ENCODE data around the gene FOSL2. TPM values are rescaled to one million over a fixed set of nuclear protein-coding genes. Genes with fewer than 3 reads are reported as not detected.

FOSL2 gene
- total RNA-seq, 1 experiment from 2014 or later: 34.2 TPM

GRCh38 chr2:28346587-28346986, 46.1 kb upstream of the FOSL2 start:
- H3K4me1 ChIP-seq (ENCODE audit: insufficient read depth, low read length): peaks cover 11% of the 10 kb centered on the region
- H3K79me2 ChIP-seq (ENCODE audit: low read length): no peaks in the 10 kb centered on the region
- H4K20me1 ChIP-seq (ENCODE audit: low read length): no peaks in the 10 kb centered on the region
- no peak for ATAC-seq
- no peaks in the 10 kb centered on the region for H3K36me3 ChIP-seq (ENCODE audit: low read depth, low read length)
- no TSS peak for BruUV-seq (replicated peaks)
- H3K9ac ChIP-seq (ENCODE audit: low read length): no peak overlapping the region
- ChIA-PET POLR2A (ENCODE audit: unreplicated experiment) (no interaction called here), CTCF (no interaction called here)
- no peaks in the 10 kb centered on the region for H3F3A ChIP-seq (ENCODE audit: low read length, unreplicated experiment)
- DNase-seq: no peak
- H3K4me3 ChIP-seq (ENCODE audit: low read length): no peak overlapping the region
- no peaks in the 10 kb centered on the region for H3K9me2 ChIP-seq (replicated peaks; ENCODE audit: low read length)
- H3K27ac ChIP-seq (ENCODE audit: low read length): no peak overlapping the region
- no peak overlapping the region for H2AFZ ChIP-seq (ENCODE audit: low read length)
- H3K27me3 ChIP-seq (ENCODE audit: low read length): no peaks in the 10 kb centered on the region
- intact Hi-C loops (cut with micrococcal nuclease): no loop called here
- no peak overlapping the region for H3K4me2 ChIP-seq (ENCODE audit: low read length)
- no peaks in the 10 kb centered on the region for H3K9me3 ChIP-seq (ENCODE audit: low read length)
- TF ChIP-seq EZH2phosphoT487 (IDR thresholded peaks at IDR 0.05; ENCODE audit: borderline replicate concordance, low read length): no peak
- TF ChIP-seq, protein P1, sequence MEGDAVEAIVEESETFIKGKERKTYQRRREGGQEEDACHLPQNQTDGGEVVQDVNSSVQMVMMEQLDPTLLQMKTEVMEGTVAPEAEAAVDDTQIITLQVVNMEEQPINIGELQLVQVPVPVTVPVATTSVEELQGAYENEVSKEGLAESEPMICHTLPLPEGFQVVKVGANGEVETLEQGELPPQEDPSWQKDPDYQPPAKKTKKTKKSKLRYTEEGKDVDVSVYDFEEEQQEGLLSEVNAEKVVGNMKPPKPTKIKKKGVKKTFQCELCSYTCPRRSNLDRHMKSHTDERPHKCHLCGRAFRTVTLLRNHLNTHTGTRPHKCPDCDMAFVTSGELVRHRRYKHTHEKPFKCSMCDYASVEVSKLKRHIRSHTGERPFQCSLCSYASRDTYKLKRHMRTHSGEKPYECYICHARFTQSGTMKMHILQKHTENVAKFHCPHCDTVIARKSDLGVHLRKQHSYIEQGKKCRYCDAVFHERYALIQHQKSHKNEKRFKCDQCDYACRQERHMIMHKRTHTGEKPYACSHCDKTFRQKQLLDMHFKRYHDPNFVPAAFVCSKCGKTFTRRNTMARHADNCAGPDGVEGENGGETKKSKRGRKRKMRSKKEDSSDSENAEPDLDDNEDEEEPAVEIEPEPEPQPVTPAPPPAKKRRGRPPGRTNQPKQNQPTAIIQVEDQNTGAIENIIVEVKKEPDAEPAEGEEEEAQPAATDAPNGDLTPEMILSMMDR (conservative IDR thresholded peaks at IDR 0.05; ENCODE audit: low read depth, low read length): no peak
- no peak for TF ChIP-seq EZH2 (IDR thresholded peaks at IDR 0.05; ENCODE audit: low read length, unreplicated experiment)

- no peaks in the 10 kb centered on the region for H3K79me2 ChIP-seq (ENCODE audit: low read length)
- no peak overlapping the region for H3K27ac ChIP-seq (ENCODE audit: low read length)
These were observed 45.5 kb upstream of the FOSL2 start for GRCh38 chr2:28347193-28347592.

GRCh38 chr2:28347596-28347995, 45.1 kb upstream of the FOSL2 start:
- no peaks in the 10 kb centered on the region for H3K9me2 ChIP-seq (replicated peaks; ENCODE audit: low read length)
- peaks cover 3% of the 10 kb centered on the region for H3K4me1 ChIP-seq (ENCODE audit: insufficient read depth, low read length)
- no peak overlapping the region for H3K4me2 ChIP-seq (ENCODE audit: low read length)
- ATAC-seq (no peak), DNase-seq (no peak)
- TF ChIP-seq, protein P1 (conservative IDR thresholded peaks at IDR 0.05; ENCODE audit: low read depth, low read length): no peak
- TF ChIP-seq EZH2 (IDR thresholded peaks at IDR 0.05; ENCODE audit: low read length, unreplicated experiment) (no peak), EZH2phosphoT487 (IDR thresholded peaks at IDR 0.05; ENCODE audit: borderline replicate concordance, low read length) (no peak)
- CTCF ChIA-PET: no interaction called here
- BruUV-seq (replicated peaks): no TSS peak
- no peak overlapping the region for H3K9ac ChIP-seq (ENCODE audit: low read length)
- H3K36me3 ChIP-seq (ENCODE audit: low read depth, low read length): no peaks in the 10 kb centered on the region
- no peak overlapping the region for H3K27ac ChIP-seq (ENCODE audit: low read length)
- intact Hi-C loops (cut with micrococcal nuclease): no loop called here
- H3F3A ChIP-seq (ENCODE audit: low read length, unreplicated experiment): no peaks in the 10 kb centered on the region
- H3K4me3 ChIP-seq (ENCODE audit: low read length): no peak overlapping the region
- H3K27me3 ChIP-seq (ENCODE audit: low read length): no peaks in the 10 kb centered on the region
- H3K9me3 ChIP-seq (ENCODE audit: low read length): no peaks in the 10 kb centered on the region
- no peaks in the 10 kb centered on the region for H4K20me1 ChIP-seq (ENCODE audit: low read length)
- POLR2A ChIA-PET (ENCODE audit: unreplicated experiment): interaction anchor here (0.5 kb wide), 1 partner anchor 46 kb away, joined by 5 read pairs; no protein-coding TSS in a partner anchor
- H2AFZ ChIP-seq (ENCODE audit: low read length): no peak overlapping the region
- no peaks in the 10 kb centered on the region for H3K79me2 ChIP-seq (ENCODE audit: low read length)

More at GRCh38 chr2:28347193-28347592, 45.5 kb upstream of the FOSL2 start:
- Histone ChIP-seq H3K4me3 (ENCODE audit: low read length) (no peak overlapping the region), H3K9me3 (ENCODE audit: low read length) (no peaks in the 10 kb centered on the region), H3K27me3 (ENCODE audit: low read length) (no peaks in the 10 kb centered on the region), H3K9me2 (replicated peaks; ENCODE audit: low read length) (no peaks in the 10 kb centered on the region), H3F3A (ENCODE audit: low read length, unreplicated experiment) (no peaks in the 10 kb centered on the region), H2AFZ (ENCODE audit: low read length) (no peak overlapping the region), H3K9ac (ENCODE audit: low read length) (no peak overlapping the region), H3K4me2 (ENCODE audit: low read length) (no peak overlapping the region), H3K4me1 (ENCODE audit: insufficient read depth, low read length) (peaks cover 7% of the 10 kb centered on the region), H4K20me1 (ENCODE audit: low read length) (no peaks in the 10 kb centered on the region), H3K36me3 (ENCODE audit: low read depth, low read length) (no peaks in the 10 kb centered on the region)
- POLR2A ChIA-PET (ENCODE audit: unreplicated experiment): interaction anchor here (0.5 kb wide), 1 partner anchor 45 kb away, joined by 5 read pairs; no protein-coding TSS in a partner anchor
- intact Hi-C loops (cut with micrococcal nuclease): no loop called here
- TF ChIP-seq EZH2phosphoT487 (IDR thresholded peaks at IDR 0.05; ENCODE audit: borderline replicate concordance, low read length) (no peak), EZH2 (IDR thresholded peaks at IDR 0.05; ENCODE audit: low read length, unreplicated experiment) (no peak)
- TF ChIP-seq, protein P1 (conservative IDR thresholded peaks at IDR 0.05; ENCODE audit: low read depth, low read length): no peak
- ATAC-seq: no peak
- CTCF ChIA-PET: no interaction called here
- no peak for DNase-seq
- BruUV-seq (replicated peaks): no TSS peak

Data from PC-3 (cell line).